Keratinocyte (primary cell): ENCODE data around the gene TPGS2.

ENCODE experiments used
- EZH2 ChIP-seq: IDR thresholded peaks from one replicate; pipeline ENCODE4 v1.6.1; 2012; ENCODE audit warnings: inconsistent platforms, mild to moderate bottlenecking, low read length, moderate library complexity
- TF ChIP-seq, protein P1 (sequence below), 3 experiments: IDR thresholded peaks in 1 of 3; conservative IDR thresholded peaks in 1 of 3; optimal IDR thresholded peaks in 1 of 3; 2 replicates in 2 of 3; 3 replicates in 1 of 3; pipeline versions ENCODE3 to v1.5.1; 2011; ENCODE audit warnings: low read length in 3 of 3, mild to moderate bottlenecking in 3 of 3, moderate library complexity in 2 of 3, control low read depth in 1 of 3, inconsistent platforms in 1 of 3; ENCODE audit not compliant: insufficient read depth in 2 of 3; ENCODE audit errors: extremely low read depth in 1 of 3

DNA sequence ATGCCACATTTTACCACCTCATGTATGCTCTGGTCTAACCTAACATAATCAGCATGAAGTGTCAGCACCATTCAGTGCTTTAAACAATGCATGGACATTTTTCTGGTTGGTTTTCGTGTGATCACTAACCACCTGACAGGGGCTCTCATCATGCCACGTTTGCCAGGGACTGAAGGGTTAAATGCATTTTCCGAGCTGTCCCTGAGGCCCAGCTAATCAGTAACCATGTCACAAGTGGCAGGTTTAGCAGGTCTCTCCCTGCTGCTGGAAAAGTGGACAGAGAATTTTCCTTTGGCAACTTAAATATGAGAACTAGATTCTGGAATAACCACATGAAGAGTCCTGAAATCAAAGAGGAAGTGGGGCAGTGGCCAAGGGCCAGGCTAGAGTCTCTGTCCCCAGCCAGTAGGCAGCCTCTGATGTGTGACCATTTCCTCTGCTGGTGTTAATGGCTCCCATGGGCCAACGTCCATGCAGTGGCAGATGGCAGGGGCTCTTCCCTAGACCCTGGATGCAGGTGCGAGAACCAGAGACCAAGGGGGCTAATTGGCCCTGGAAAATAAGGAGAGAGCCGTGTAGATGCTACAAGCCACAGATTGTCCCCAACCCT is 69.5 kb downstream of the TPGS2 start:
- TF ChIP-seq, protein P1, sequence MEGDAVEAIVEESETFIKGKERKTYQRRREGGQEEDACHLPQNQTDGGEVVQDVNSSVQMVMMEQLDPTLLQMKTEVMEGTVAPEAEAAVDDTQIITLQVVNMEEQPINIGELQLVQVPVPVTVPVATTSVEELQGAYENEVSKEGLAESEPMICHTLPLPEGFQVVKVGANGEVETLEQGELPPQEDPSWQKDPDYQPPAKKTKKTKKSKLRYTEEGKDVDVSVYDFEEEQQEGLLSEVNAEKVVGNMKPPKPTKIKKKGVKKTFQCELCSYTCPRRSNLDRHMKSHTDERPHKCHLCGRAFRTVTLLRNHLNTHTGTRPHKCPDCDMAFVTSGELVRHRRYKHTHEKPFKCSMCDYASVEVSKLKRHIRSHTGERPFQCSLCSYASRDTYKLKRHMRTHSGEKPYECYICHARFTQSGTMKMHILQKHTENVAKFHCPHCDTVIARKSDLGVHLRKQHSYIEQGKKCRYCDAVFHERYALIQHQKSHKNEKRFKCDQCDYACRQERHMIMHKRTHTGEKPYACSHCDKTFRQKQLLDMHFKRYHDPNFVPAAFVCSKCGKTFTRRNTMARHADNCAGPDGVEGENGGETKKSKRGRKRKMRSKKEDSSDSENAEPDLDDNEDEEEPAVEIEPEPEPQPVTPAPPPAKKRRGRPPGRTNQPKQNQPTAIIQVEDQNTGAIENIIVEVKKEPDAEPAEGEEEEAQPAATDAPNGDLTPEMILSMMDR (optimal IDR thresholded peaks at IDR 0.05 in 1 of 3, IDR thresholded peaks at IDR 0.05 in 1 of 3, conservative IDR thresholded peaks at IDR 0.05 in 1 of 3; ENCODE audit: extremely low read depth in 1 of 3, insufficient read depth in 2 of 3, low read length in 3 of 3): no peak
- no peak for TF ChIP-seq EZH2
